Parathyroid adenoma (tissue), 2 donors: ENCODE results near the gene LIMA1.
"Not testable (repeated sequence)": the region's sequence is repeated elsewhere in the genome, so short reads cannot be mapped to it uniquely, and the experiment has no call there.

Experiments
- H2AFZ ChIP-seq: fragments of 300-600 bp; sonication (generic); one replicate; pipeline ENCODE4 v1.7.0; 2017; ENCODE audit warnings: antibody characterized with exemption, mild to moderate bottlenecking
- H3K27ac ChIP-seq: fragments of 300-600 bp; sonication (generic); one replicate; pipeline ENCODE4 v1.7.0; 2017
- H3K27me3 ChIP-seq: fragments of 300-600 bp; sonication (generic); one replicate; pipeline ENCODE4 v1.7.0; 2017; ENCODE audit warnings: low read length; ENCODE audit not compliant: control insufficient read depth, insufficient read depth
- H3K36me3 ChIP-seq: fragments of 300-600 bp; sonication (generic); one replicate; pipeline ENCODE4 v1.7.0; 2017; ENCODE audit warnings: low read length; ENCODE audit not compliant: control insufficient read depth, insufficient read depth
- H3K4me1 ChIP-seq: fragments of 300-600 bp; sonication (generic); one replicate; pipeline ENCODE4 v1.7.0; 2017; ENCODE audit warnings: control low read depth
- H3K4me2 ChIP-seq: fragments of 300-600 bp; sonication (generic); one replicate; pipeline ENCODE4 v1.7.0; 2017; ENCODE audit warnings: low read length
- H3K4me3 ChIP-seq: fragments of 300-600 bp; sonication (generic); one replicate; pipeline ENCODE4 v1.7.0; 2017; ENCODE audit warnings: low read depth, low read length
- H3K79me2 ChIP-seq: fragments of 300-600 bp; sonication (generic); one replicate; pipeline ENCODE4 v1.7.0; 2017; ENCODE audit warnings: control low read depth
- H3K9ac ChIP-seq: fragments of 300-600 bp; sonication (generic); one replicate; pipeline ENCODE4 v1.7.0; 2017; ENCODE audit warnings: mild to moderate bottlenecking
- H3K9me3 ChIP-seq: fragments of 300-600 bp; sonication (generic); one replicate; pipeline ENCODE4 v1.7.0; 2017; ENCODE audit warnings: low read length; ENCODE audit not compliant: control insufficient read depth
- TF ChIP-seq, protein P1 (sequence below): fragments of 300-600 bp; sonication (generic); IDR thresholded peaks from one replicate; pipeline ENCODE4 v1.7.0; 2017; ENCODE audit warnings: antibody characterized with exemption, mild to moderate bottlenecking
- donor health status: primary hyperparathyroidism.

LIMA1 gene

GRCh38 chr12:50151047-50151687 lies 132.2 kb downstream of the LIMA1 start:
- no peaks in the 10 kb centered on the region for H3K36me3 ChIP-seq
- H3K4me2 ChIP-seq: no peak overlapping the region
- no peaks in the 10 kb centered on the region for H3K9me3 ChIP-seq
- H3K27me3 ChIP-seq: no peaks in the 10 kb centered on the region
- no peak overlapping the region for H3K27ac ChIP-seq
- H3K9ac ChIP-seq: no peak overlapping the region
- H2AFZ ChIP-seq: no peak overlapping the region
- no peaks in the 10 kb centered on the region for H3K4me1 ChIP-seq
- peaks cover 31% of the 10 kb centered on the region for H3K79me2 ChIP-seq
- TF ChIP-seq, protein P1, sequence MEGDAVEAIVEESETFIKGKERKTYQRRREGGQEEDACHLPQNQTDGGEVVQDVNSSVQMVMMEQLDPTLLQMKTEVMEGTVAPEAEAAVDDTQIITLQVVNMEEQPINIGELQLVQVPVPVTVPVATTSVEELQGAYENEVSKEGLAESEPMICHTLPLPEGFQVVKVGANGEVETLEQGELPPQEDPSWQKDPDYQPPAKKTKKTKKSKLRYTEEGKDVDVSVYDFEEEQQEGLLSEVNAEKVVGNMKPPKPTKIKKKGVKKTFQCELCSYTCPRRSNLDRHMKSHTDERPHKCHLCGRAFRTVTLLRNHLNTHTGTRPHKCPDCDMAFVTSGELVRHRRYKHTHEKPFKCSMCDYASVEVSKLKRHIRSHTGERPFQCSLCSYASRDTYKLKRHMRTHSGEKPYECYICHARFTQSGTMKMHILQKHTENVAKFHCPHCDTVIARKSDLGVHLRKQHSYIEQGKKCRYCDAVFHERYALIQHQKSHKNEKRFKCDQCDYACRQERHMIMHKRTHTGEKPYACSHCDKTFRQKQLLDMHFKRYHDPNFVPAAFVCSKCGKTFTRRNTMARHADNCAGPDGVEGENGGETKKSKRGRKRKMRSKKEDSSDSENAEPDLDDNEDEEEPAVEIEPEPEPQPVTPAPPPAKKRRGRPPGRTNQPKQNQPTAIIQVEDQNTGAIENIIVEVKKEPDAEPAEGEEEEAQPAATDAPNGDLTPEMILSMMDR: no peak
- no peak overlapping the region for H3K4me3 ChIP-seq

GRCh38 chr12:50149311-50149710 lies 134.0 kb downstream of the LIMA1 start:
- Histone ChIP-seq H3K4me1 (no peaks in the 10 kb centered on the region), H3K9me3 (no peaks in the 10 kb centered on the region), H3K4me2 (no peak overlapping the region), H3K36me3 (no peaks in the 10 kb centered on the region), H3K27ac (no peak overlapping the region), H2AFZ (no peak overlapping the region), H3K27me3 (no peaks in the 10 kb centered on the region), H3K79me2 (peaks cover 39% of the 10 kb centered on the region), H3K9ac (no peak overlapping the region), H3K4me3 (no peak overlapping the region)
- TF ChIP-seq, protein P1: no peak

GRCh38 chr12:50148011-50148410 lies 135.3 kb downstream of the LIMA1 start:
- H3K27ac ChIP-seq, H2AFZ ChIP-seq, H3K4me2 ChIP-seq: not testable (repeated sequence)

GRCh38 chr12:50147281-50147680 lies 136.0 kb downstream of the LIMA1 start:
- Histone ChIP-seq H3K79me2 (peaks cover 46% of the 10 kb centered on the region), H3K27ac (no peak overlapping the region), H3K9ac (no peak overlapping the region), H3K4me2 (no peak overlapping the region), H3K9me3 (no peaks in the 10 kb centered on the region), H2AFZ (no peak overlapping the region), H3K27me3 (no peaks in the 10 kb centered on the region), H3K36me3 (no peaks in the 10 kb centered on the region), H3K4me3 (no peak overlapping the region), H3K4me1 (no peaks in the 10 kb centered on the region)
- TF ChIP-seq, protein P1: no peak

More at GRCh38 chr12:50148011-50148410, 135.3 kb downstream of the LIMA1 start:
- not testable (repeated sequence) for H3K4me3 ChIP-seq, H3K9ac ChIP-seq, H3K36me3 ChIP-seq, H3K4me1 ChIP-seq, H3K9me3 ChIP-seq, H3K27me3 ChIP-seq
- H3K79me2 ChIP-seq: peaks cover 42% of the 10 kb centered on the region

DNA sequence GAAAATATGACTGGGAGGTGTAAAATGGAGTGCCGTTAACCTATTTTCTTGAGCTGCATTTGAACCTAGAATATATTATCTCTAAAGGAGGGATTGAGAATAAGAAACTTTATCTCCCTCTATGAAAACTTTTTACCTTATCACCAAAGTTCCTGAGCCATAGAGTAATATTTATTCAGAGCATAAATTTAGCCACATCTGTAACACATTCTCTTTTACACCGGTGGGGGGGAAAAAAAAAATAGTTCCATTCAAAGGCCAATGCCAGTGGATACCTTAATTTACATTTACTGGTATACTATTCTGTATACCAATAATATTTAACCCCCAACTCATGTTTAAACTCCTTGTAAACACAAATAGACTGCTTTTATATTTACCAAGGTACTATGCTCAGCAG lies 137.9 kb downstream of the LIMA1 start:
- no peaks in the 10 kb centered on the region for H3K36me3 ChIP-seq
- no peak overlapping the region for H3K27ac ChIP-seq
- peaks cover 55% of the 10 kb centered on the region for H3K79me2 ChIP-seq
- no peak overlapping the region for H3K4me3 ChIP-seq
- no peak overlapping the region for H3K4me2 ChIP-seq
- no peaks in the 10 kb centered on the region for H3K4me1 ChIP-seq
- no peak overlapping the region for H2AFZ ChIP-seq
- H3K9ac ChIP-seq: no peak overlapping the region
- H3K9me3 ChIP-seq: no peaks in the 10 kb centered on the region
- H3K27me3 ChIP-seq: no peaks in the 10 kb centered on the region
- TF ChIP-seq, protein P1: no peak
